ENCODE results near the gene CCDC3.

The CCDC3 gene

DNA sequence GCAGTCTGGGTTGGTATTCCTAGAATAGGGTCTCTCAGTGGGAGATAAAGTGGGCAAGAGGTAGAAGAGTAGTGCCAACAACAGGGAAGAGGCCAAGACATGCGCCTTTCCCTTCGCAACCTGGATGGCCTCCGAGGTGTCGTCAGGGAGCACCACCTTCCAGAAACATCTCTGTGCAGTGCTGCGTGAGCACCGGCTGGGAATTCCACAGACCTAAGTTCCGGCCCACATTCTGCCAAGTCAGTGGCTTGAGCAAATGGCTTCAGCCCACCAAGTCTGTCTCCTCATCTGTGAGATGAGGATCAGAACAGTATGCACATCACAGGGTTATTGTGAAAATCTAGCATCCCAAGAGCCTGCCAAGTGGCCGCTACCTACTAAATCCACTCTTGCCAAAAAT, 40.6 kb downstream of the CCDC3 start:
- DNase-seq, result no peak

DNA sequence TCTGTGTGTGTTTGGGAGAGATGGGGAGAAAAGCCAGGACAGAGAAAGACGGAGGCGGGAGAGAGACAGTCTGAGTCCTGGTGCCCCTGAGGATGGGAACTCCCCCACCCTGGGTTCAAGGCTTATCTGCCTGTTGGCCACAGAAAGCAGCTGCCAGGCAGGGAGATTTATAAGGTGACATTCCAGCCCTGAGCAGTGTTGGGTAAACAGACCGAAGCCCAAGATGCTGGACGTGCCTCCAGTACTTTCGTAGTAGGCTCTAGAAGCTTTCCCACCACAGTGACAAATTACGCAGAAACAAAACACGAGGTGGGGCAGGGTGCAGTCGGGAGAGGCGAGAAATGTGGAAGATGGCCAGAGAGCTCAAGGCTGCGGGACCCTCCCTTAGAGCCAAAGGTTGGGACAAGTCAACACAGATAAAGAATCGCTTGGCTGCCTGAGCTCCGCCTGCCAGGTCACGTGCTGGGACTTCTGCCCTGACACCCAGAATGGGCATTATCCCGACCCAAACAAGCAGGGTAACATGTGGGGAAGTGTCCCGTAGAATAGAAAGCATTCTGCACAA, 41.1 kb downstream of the CCDC3 start:
- no peak for DNase-seq

DNA sequence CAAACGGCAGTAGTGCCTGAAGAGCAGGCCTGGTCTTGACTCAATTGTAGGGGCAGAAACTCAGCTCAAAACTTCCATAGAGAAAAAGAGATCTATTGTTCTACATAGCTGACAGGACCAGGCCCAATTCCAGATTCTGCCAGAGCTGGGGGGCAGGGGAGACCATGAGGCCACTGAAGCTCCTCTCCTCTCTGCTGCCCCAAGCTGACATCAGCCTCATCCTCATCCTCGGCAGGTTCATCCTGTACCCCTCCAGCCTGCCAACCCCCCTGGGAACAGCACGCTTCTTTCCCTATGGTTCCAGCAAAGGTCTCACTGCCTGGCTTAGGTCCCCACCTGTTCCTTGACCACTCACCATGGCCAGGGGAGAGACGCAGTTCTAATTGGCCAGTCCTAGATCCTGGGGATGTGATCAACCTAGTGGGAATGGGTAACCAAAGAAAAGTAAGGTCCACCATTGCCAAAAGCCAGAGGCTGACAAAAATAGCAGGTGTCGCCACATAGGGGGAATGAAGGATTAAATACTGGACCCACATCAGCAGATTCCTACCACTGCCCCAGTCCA, 42.9 kb downstream of the CCDC3 start:
- DNase-seq, result no peak

DNA sequence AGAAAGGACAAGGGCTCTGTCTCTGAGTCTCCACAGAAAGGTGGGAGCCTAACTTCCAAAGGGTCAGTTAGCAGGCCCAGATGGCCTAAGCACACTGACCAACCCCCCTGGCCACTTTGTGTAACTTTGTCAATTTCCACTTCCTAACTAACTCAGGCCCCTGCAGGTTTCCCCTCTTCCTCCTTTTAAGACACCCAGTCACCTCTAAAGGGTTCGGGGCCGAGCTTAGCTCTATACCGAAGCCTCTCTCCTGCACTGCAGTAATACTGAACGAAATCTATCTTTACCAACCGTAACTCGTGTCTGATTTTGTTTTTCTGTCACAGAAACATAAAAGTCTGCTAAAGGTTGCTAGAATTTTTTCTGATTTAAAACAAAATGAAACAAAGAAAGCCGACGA, 44.4 kb downstream of the CCDC3 start:
- DNase-seq, result no peak

DNA sequence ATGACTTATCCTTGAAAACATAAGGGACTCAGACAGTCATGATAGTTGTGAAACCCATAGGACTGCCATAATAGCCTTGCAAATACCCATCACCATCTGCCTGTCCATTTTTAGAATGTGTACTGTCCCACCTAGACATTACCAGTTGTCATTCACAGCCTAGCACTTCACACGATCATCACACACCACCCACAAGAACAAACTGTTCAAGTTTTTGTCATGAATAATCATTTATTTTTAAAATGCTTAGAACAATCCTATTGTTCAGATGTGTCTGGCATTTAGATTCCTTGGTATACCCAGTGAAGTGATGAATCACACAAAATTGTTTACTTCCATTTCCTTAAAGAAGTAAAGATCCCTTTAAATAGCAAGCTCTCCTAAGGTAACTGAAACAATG, 46.6 kb downstream of the CCDC3 start:
- no peak for DNase-seq

DNA sequence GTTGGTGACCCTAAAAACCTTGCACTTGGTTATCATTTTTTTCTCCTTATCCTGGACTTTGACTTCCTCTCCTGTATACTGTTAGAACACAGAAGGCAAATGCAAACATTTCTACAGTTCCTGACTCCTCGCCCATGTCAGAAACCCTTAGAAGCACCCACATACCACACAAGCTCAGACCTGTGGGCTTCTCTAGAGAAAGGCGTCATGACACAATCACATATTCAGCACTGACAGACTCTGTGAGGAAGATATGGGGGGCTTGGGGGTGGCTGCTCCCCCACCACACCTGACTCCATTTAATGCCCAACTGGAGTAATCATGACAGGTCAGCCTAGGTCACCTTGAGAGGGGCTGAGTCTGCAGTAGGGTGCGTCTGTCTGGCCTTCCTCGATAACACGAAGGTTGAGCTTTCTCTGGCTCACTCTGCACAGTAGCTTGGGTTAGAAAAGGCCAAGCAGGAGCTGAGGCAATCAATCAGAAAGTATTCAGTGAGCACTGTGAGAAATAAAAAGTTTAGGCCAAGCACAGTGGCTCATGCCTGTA, 50.9 kb downstream of the CCDC3 start:
- no peak for DNase-seq

DNA sequence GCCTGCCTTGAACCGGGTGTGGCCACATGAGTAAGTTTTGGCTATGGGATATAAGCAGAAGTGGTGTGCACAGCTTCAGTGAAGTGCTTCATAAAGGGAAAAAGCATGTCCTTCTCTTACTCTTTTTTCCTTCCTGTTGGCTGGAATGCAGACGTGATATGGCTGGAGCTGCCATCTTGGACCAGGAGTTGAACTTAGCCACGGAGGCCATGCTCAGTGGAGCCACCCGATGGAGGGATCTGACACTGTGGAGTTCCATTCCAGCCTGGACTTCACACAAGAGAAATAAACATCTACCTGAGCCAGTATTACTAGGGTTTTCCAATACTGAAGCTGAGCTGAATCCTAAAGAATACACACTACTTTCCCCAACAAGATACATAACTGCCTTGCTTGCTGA, 52.3 kb downstream of the CCDC3 start:
- DNase-seq, result no peak

DNA sequence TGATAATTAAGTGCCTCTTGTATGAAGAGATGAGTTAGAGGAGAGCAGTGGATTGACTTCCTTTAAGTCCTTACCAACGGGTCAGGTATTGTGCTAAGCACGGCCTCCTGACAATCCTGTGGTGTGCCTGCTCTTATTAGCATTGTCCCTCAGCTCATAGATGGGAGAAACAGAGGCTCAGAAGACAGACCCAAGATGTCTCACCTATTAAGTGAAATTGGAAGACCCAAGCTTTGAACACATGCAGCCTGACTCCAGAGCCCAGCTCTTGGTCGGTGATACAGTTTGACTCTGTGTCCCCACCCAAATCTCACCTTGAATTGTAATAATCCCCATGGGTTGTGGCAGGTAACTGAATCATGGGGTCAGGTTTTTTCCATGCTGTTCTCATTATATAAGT, 53.8 kb downstream of the CCDC3 start:
- DNase-seq, result no peak

DNA sequence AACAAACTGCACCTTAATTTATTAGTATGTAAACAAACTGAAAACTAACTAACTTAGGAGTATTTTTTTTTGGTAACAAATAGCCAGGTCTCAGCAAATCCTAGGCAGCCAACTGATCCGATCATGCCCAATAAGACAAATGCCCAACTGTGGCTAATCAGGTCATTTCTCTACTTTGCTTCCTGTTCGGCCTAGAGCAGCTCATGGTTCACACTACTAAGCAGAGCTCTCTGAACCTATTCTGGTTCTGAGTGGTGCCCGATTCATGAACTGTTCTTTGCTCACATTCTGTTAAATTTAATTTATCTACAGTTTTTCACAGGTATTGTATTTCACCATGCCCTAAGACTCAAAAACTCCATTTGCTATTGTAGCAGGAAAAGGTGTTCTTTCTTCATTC, 55.1 kb downstream of the CCDC3 start:
- no peak for DNase-seq

DNA sequence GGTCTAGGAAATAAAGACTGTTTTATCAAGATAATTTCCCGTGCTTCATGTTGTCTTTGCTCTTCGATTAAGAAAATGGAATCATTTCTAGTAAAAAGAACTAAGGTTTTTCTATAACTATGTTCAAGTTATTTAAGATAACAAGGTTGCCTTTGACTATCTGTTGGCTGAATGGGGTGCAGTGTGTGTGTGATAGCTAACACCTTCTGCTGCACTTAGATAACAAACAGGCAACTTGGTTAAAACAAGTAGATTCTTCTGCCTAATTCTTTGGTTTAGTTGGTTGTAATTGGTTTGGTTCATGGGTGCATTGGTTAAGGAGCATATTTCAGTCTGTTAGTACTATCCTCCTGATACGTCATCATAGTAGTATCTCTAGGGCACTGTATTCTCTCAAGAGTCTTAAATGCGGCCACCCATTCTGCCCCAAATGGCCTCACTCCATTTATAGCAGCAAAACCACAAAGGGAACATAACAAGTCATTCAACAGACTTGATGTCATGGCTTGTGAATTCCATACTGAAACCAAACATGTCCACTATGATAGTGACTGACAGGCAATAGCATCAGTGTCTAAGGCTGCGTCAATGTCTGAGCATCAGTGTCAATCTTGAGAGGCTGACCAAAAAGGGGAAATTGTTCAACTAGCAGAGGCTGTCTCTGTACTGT, 55.7 kb downstream of the CCDC3 start:
- no peak for DNase-seq

DNA sequence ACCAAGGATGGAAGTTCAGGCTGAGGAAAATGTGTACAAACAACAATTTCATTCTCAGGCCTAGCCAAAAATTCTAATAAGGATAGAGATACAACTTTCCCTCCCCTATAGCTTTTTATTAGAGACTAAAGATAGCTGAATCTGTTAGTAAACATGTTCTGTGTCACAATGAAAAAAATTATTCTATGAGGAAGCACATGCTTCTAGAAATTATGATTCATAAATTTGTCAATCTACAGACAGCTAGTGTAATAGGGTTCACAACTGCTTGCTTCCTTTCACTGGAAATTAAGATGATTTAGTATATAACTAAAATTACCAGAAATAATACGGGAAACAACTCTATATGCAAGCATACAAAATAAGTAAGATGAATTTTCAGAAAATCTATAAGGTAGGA, 56.6 kb downstream of the CCDC3 start:
- no peak for DNase-seq

DNA sequence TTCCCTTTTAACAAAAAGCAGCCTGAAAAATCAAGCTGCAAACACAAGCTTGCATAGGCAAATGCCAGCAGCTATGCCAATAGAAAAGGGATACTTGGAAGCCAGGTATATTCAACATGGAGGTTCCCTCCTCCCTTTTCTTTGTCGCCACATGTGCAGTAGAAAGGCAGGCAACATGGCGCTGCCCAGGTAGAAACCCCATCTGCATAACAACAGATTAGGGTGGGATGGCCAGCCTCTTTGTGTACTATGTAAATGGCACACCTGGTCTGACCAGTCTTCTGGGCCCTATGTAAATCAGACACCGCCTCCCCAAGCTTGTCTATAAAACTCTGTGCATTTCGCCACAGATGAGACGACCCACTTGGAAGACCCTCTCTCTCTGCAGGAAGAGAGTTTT, 58.1 kb downstream of the CCDC3 start:
- DNase-seq, result no peak

DNA sequence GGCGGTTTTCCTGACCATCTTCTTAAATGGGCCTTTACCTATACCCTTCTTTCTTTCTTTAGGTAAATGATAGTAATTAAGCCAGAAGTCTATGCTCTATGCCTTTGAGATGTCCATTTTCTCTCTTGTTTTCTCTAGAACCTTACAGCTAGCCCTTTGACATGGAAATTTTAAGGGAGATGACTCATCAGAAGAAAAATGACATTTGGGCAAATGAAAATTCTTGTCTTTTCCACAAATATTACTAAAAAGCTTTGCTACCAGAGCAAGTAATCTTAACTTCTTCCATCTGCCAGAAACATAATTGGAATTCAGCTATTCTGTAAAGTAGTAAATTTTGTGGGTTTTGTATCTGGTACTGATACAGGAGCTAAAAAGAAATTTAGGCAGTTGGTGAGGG, 59.5 kb downstream of the CCDC3 start:
- DNase-seq, result no peak

DNA sequence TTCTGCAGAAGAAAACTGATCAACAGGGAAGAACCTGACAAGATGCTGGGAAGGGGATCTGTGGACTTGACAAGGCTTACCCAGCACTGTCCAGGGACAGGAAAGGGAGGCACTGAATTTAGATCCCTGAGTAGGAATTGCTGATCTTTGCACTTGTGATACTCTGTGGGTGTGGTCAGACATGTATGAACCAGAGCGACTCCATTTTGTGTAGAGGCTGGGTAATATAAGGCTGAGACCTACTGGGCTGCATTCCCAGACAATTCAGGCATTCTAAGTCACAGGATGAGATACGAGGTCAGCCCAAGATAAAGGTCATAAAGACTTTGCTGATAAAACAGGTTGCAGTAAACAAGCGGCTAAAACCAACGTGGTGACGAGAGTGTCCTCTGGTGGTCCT, 60.7 kb downstream of the CCDC3 start:
- DNase-seq, result no peak

DNA sequence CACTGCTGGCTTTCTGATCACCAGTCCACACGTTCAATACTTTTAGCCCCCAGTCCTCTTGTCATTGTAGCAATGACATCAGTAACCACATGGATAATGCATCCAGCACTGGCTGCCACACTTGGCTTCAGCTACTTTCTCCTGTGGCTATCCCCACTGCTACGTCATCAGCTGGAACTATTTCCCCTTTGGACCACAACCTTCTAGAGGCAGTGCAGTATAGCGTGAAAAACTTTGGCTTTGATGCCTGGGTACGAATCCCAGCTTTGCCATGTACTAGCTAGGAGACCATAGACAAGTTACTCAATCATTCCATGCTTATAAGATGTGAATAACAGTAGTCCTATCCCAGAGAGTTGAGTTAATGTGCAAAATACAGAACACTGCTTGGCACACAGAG, 63.2 kb downstream of the CCDC3 start:
- no peak for DNase-seq

DNA sequence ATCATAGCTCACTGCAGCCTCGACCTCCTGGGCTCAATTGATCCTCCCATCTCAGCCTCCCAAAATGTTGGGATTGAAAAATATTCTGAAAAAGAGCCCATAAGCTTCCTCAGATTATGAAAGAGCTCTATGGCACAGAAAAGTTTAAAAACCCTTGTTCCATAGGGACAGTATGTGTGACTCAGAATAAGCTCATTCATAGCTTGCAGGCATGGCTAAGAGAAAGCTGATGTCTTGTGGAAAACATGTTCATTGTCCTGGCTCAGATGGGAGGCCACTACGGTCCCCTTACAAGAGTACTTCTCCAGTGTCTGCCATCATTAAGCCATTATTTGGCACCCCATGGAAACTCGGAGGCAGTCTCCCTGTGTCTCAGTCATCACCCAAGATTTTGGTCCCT, 64.0 kb downstream of the CCDC3 start:
- no peak for DNase-seq

DNA sequence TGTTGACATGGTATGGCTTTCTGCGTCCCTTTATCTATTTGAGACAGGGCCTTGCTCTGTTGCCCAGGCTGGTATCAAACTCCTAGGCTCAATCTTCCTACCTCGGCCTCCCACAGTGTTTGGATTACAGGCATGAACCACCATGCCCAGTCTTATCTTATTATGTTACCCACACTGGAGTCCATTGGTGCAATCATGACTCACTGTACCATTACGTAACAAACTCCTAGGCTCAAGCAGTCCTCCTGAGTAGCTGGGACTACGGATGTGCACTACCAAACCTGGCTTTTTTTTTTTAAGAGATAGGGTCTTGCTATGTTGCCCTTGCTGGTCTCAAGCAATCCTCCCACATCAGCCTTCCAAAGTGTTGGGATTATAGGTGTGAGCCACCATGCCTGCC, 66.7 kb downstream of the CCDC3 start:
- no peak for DNase-seq

DNA sequence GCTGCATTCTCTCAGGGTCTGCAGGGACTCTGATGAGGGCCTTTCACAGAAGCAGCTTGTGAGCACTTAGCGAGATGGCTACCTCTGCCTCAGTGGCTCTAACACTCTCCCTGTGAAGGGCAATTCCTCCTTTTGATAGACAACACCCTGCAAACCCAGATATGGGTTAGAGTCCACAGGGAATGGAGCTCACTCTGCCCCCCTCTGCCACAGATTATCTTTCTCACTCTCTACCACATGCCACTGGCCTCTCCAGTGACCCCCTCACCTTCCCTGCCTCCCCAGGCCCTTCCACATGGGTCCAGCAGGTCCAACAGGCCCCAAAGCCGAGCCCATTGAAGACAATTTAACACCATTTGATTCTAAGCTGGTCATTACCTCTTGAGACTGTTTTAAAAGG, 72.1 kb downstream of the CCDC3 start:
- DNase-seq, result no peak

DNA sequence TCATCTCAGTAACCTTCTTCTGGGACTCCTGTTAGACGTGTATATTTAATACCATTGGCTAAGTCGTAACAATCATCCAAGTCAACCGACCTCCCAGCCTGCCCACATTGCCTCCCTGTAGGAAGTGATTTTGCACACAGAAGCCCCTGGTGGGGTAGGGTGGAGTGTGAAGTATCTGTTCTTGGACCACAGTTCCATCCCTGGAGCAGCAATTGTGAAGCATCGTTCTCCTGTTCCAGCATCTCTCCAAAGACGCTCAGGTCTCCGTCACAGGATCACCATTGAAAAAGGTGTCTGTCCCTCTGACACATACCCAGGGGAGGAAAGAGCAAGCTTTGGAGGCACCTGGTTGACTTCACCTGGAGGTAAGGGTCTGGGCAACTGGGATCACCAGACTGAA, 72.9 kb downstream of the CCDC3 start:
- DNase-seq, result no peak

DNA sequence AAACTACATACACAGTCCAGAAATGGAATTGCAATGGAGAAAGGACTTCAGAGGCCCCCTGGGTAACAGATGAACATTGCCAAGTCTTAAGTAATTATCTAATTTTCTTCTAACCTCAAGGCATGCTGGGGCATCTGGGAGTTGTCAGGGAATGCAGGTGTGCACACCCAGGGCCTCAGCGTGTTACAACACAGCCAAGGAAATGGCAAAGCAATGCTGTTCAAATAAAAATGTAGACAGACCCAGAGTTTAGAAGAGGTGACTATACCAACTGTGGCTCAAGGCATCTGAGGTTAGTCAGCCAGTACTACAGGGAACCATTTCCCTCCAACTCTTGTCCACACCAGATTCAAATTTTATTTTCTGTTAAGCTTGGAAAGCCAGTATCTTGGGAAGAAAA, 73.6 kb downstream of the CCDC3 start:
- no peak for DNase-seq

DNA sequence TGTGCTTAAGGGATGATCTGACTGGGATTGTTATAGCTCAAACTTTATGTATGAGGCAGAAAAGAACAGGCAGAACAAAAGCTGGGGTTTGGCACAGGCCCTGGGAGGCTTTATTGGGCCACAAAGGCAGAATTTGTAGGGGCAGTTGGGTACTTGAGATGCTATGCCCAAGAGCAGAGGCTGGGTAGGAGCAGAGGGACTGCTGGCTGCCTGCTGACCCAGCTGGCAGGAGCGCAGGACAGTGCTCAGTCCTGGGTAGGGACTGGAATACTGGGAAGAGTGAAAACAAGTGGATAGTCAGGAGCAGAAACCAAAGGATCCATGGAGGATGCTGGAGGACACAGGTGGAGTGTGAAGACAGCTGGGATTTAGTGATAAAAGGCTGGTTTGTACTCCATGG, 75.7 kb downstream of the CCDC3 start:
- DNase-seq, result no peak

DNA sequence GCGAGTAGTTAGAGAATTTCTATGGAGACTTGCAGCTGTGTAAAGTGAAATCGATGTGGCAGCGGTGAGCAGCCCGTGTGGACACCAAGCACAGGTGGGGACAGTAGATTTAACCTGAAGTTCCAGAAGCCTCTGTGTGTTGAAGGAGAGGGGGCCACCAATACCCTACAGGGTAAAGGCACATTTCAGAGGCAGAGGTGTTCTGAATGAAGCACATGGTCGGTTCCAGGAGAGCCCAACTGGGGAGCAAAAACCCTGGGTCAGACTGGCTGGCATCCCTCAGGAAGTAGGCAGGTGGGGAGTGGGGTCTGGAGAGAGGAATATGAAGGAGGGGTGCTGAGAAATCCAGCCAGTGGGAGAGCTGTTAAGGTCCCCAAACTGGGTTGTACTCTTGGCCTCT, 76.6 kb downstream of the CCDC3 start:
- no peak for DNase-seq

DNA sequence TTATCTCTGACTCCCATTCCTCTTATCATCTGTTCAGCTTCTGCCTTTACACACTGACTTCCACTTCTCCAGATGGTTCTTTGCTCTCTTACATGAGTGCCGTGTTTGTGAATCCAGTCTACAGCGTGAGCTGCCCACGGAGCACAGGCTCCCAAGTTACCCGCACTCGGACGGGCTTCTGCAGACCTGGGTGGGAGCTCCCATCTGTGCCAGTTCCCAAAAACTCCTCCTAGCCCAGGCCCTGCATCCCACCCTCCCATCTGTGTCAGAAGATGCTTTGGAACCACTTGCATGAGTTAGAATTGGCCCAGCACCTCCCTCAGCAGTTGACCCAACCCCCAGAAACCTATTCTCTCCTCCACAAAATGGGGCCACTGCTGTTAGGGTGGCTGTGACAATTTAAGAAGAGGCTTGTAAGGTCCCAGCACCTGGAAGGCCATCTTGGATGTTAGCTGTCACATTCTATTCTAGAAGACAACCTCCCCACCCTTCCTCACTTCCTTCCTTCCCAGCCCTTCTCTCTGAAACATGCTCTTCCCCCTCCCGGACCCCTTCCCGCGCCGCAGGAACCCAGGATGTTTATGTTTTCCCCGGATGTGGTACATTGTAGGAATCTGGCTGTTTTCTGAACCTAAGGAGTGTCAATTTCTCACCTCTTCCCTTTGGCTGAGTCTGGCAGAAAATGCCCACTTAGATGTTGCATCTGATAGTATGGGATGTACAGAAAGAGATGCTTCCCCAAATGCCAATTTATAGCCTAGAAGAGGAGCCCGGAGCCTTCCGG, 79.2 kb downstream of the CCDC3 start:
- DNase-seq, result no peak

DNA sequence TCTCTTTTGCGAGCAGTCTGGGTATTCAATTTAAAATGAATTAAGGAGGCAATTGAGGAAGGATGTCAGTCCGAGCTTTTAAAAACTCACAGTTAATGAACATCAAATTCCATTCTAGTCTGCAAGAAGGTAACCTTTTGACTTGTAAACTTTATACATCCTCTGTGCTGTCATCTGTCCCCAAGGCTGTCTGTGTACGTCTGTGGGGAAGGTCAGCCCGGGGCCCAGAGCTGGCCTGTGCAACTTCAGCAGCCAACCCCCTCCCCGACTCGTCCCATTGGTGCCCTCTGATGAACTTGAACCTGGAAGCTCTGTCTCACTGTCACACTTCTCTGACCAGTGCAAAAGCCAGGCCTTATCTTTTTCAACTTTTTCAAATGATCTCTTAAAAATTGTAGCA, 80.3 kb downstream of the CCDC3 start:
- no peak for DNase-seq
